ENCODE results near the gene PPP2R5C. TPM values are rescaled to one million over a fixed set of nuclear protein-coding genes. Genes with fewer than 3 reads are reported as not detected.
"Not testable (repeated sequence)": the region's sequence is repeated elsewhere in the genome, so short reads cannot be mapped to it uniquely, and the experiment has no call there.

The PPP2R5C gene
- total and polyA plus RNA-seq, 4 experiments from 2014 or later, result 273 to 620 (median 431) TPM

GRCh38 chr14:101719708-101720107, 41.8 kb upstream of the PPP2R5C start:
- Histone ChIP-seq H3K27me3 (ENCODE audit: insufficient read depth, low read length) (no peaks in the 10 kb centered on the region), H3K4me1 (ENCODE audit: insufficient read depth, low read length) (peaks cover 64% of the 10 kb centered on the region), H3K36me3 (ENCODE audit: insufficient read depth, low read length) (no peaks in the 10 kb centered on the region), H3K27ac (ENCODE audit: low read depth, low read length) (no peak overlapping the region), H3K4me3 (ENCODE audit: low read length in 2 of 2) (no peak overlapping the region), H3K9me3 (ENCODE audit: control insufficient read depth in 1 of 2, low read length in 2 of 2) (no peaks in the 10 kb centered on the region)
- H3K27me3 Mint-ChIP-seq, result no peaks in the 10 kb centered on the region
- H3K4me3 Mint-ChIP-seq, result peak overlapping the region in 1 of 8 donors; percentile 24
- H3K9me3 Mint-ChIP-seq, result no peaks in the 10 kb centered on the region
- CTCF ChIA-PET (ENCODE audit: partially characterized antibody), result interaction anchor here (1.3 to 2.1 kb wide), 5 partner anchors 11 to 89 kb away, joined by 4 to 9 read pairs (median 5); no protein-coding TSS in a partner anchor
- H3K4me1 Mint-ChIP-seq, result peaks cover 36 to 70% (median 50%) of the 10 kb centered on the region in 4 donors
- intact Hi-C loops (cut with micrococcal nuclease), result loop anchor here (5.0 kb wide), 1 partner anchor 368 kb away; the partner anchor contains the start of gene HSP90AA1
- DNase-seq, result no peak
- POLR2A ChIA-PET (ENCODE audit: partially characterized antibody), result interaction anchor here (0.5 to 5.1 kb wide), 6 partner anchors 11 to 125 kb away, joined by 3 to 103 read pairs (median 4); partner anchors contain the start of gene PPP2R5C
- H3K36me3 Mint-ChIP-seq, result no peaks in the 10 kb centered on the region
- H3K27ac Mint-ChIP-seq, result peak overlapping the region; percentile 61 to 92 (median 83)

- H3K27ac ChIP-seq (ENCODE audit: low read depth, low read length), result peak overlapping the region; percentile 84
- ChIA-PET POLR2A (ENCODE audit: partially characterized antibody) (interaction anchor here (0.9 to 5.1 kb wide), 14 partner anchors 10 to 596 kb away, joined by 3 to 103 read pairs (median 10); partner anchors contain the start of gene PPP2R5C), CTCF (ENCODE audit: partially characterized antibody) (interaction anchor here (1.0 to 3.1 kb wide), 7 partner anchors 10 to 375 kb away, joined by 3 to 28 read pairs (median 5); no protein-coding TSS in a partner anchor)
- no peaks in the 10 kb centered on the region for H3K27me3 ChIP-seq (ENCODE audit: insufficient read depth, low read length)
- Mint-ChIP-seq H3K9me3 (no peaks in the 10 kb centered on the region), H3K27me3 (no peaks in the 10 kb centered on the region), H3K27ac (peak overlapping the region; percentile 92 to 100 (median 97)), H3K36me3 (no peaks in the 10 kb centered on the region), H3K4me1 (peaks cover 35 to 67% (median 49%) of the 10 kb centered on the region in 4 donors), H3K4me3 (peak overlapping the region in 4 of 8 donors; percentile 20 to 77 (median 24))
- no peak for DNase-seq
- intact Hi-C loops (cut with micrococcal nuclease), result loop anchor here (5.0 kb wide), 1 partner anchor 366 kb away; the partner anchor contains the start of gene HSP90AA1
- peaks cover 59% of the 10 kb centered on the region for H3K4me1 ChIP-seq (ENCODE audit: insufficient read depth, low read length)
- H3K9me3 ChIP-seq (ENCODE audit: control insufficient read depth in 1 of 2, low read length in 2 of 2), result no peaks in the 10 kb centered on the region
- H3K4me3 ChIP-seq (ENCODE audit: low read length in 2 of 2), result no peak overlapping the region
- H3K36me3 ChIP-seq (ENCODE audit: insufficient read depth, low read length), result no peaks in the 10 kb centered on the region
These were observed 40.4 kb upstream of the PPP2R5C start for GRCh38 chr14:101721111-101721510.

GRCh38 chr14:101721951-101722661, 39.4 kb upstream of the PPP2R5C start:
- POLR2A ChIA-PET (ENCODE audit: partially characterized antibody), result interaction anchor here (0.7 to 5.1 kb wide), 24 partner anchors 9 to 1108 kb away, joined by 3 to 103 read pairs (median 5); partner anchors contain the start of gene PPP2R5C
- peak; percentile 90 to 93 (median 91) for DNase-seq
- Mint-ChIP-seq H3K27me3 (no peaks in the 10 kb centered on the region), H3K36me3 (no peaks in the 10 kb centered on the region), H3K9me3 (no peaks in the 10 kb centered on the region), H3K4me3 (peak overlapping the region; percentile 66 to 92 (median 82)), H3K4me1 (peaks cover 35 to 69% (median 46%) of the 10 kb centered on the region in 4 donors), H3K27ac (peak overlapping the region; percentile 92 to 100 (median 97))
- Histone ChIP-seq H3K4me3 (ENCODE audit: low read length in 2 of 2) (peak overlapping the region in 1 of 2 donors; percentile 55), H3K36me3 (ENCODE audit: insufficient read depth, low read length) (no peaks in the 10 kb centered on the region), H3K9me3 (ENCODE audit: control insufficient read depth in 1 of 2, low read length in 2 of 2) (no peaks in the 10 kb centered on the region), H3K4me1 (ENCODE audit: insufficient read depth, low read length) (peaks cover 61% of the 10 kb centered on the region), H3K27ac (ENCODE audit: low read depth, low read length) (peak overlapping the region; percentile 84), H3K27me3 (ENCODE audit: insufficient read depth, low read length) (no peaks in the 10 kb centered on the region)
- CTCF ChIA-PET (ENCODE audit: partially characterized antibody), result interaction anchor here (0.7 to 3.1 kb wide), 11 partner anchors 9 to 374 kb away, joined by 3 to 28 read pairs (median 4); no protein-coding TSS in a partner anchor
- intact Hi-C loops (cut with micrococcal nuclease), result loop anchor here (1.0 to 5.0 kb wide), 6 partner anchors 9 to 365 kb away; partner anchors contain the start of gene HSP90AA1

GRCh38 chr14:101723061-101723595, 38.4 kb upstream of the PPP2R5C start:
- H3K4me1 ChIP-seq (ENCODE audit: insufficient read depth, low read length), result peaks cover 55% of the 10 kb centered on the region
- CTCF ChIA-PET (ENCODE audit: partially characterized antibody), result interaction anchor here (0.9 to 3.1 kb wide), 5 partner anchors 8 to 48 kb away, joined by 3 to 28 read pairs (median 9); no protein-coding TSS in a partner anchor
- intact Hi-C loops (cut with micrococcal nuclease), result loop anchor here (5.0 kb wide), 1 partner anchor 364 kb away; the partner anchor contains the start of gene HSP90AA1

GRCh38 chr14:101725652-101726051, 35.9 kb upstream of the PPP2R5C start:
- H3K36me3 Mint-ChIP-seq; H3K4me3 Mint-ChIP-seq; H3K36me3 ChIP-seq (ENCODE audit: insufficient read depth, low read length); H3K27ac ChIP-seq (ENCODE audit: low read depth, low read length); H3K27me3 ChIP-seq (ENCODE audit: insufficient read depth, low read length); H3K9me3 ChIP-seq (ENCODE audit: control insufficient read depth in 1 of 2, low read length in 2 of 2); H3K27me3 Mint-ChIP-seq; H3K9me3 Mint-ChIP-seq; intact Hi-C loops (cut with micrococcal nuclease); H3K4me3 ChIP-seq (ENCODE audit: low read length in 2 of 2): not testable (repeated sequence)
- DNase-seq, result peak in 3 of 5 donors; percentile 29 to 38 (median 32)
- H3K27ac Mint-ChIP-seq, result peak overlapping the region in 6 of 7 donors; percentile 54 to 81 (median 62)
- peaks cover 39% of the 10 kb centered on the region for H3K4me1 ChIP-seq (ENCODE audit: insufficient read depth, low read length)
- CTCF ChIA-PET (ENCODE audit: partially characterized antibody), result interaction anchor here (0.8 kb wide), 1 partner anchor 53 kb away, joined by 3 read pairs; no protein-coding TSS in a partner anchor
- POLR2A ChIA-PET (ENCODE audit: partially characterized antibody), result interaction anchor here (0.8 to 1.0 kb wide), 3 partner anchors 15 to 99 kb away, joined by 3 to 5 read pairs (median 4); no protein-coding TSS in a partner anchor
- H3K4me1 Mint-ChIP-seq, result peaks cover 28 to 59% (median 40%) of the 10 kb centered on the region in 4 donors

More at GRCh38 chr14:101723061-101723595, 38.4 kb upstream of the PPP2R5C start:
- peak overlapping the region in 7 of 8 donors; percentile 37 to 75 (median 66) for H3K4me3 Mint-ChIP-seq
- POLR2A ChIA-PET (ENCODE audit: partially characterized antibody), result interaction anchor here (0.8 to 5.1 kb wide), 10 partner anchors 8 to 136 kb away, joined by 4 to 103 read pairs (median 35); partner anchors contain the start of gene PPP2R5C
- no peaks in the 10 kb centered on the region for H3K36me3 Mint-ChIP-seq
- Histone ChIP-seq H3K27me3 (ENCODE audit: insufficient read depth, low read length) (no peaks in the 10 kb centered on the region), H3K36me3 (ENCODE audit: insufficient read depth, low read length) (no peaks in the 10 kb centered on the region), H3K27ac (ENCODE audit: low read depth, low read length) (peak overlapping the region; percentile 84), H3K4me3 (ENCODE audit: low read length in 2 of 2) (no peak overlapping the region), H3K9me3 (ENCODE audit: control insufficient read depth in 1 of 2, low read length in 2 of 2) (no peaks in the 10 kb centered on the region)
- DNase-seq, result peak in 1 of 5 donors; percentile 22
- H3K27ac Mint-ChIP-seq, result peak overlapping the region; percentile 92 to 100 (median 97)
- H3K9me3 Mint-ChIP-seq, result no peaks in the 10 kb centered on the region
- peaks cover 32 to 68% (median 44%) of the 10 kb centered on the region in 4 donors for H3K4me1 Mint-ChIP-seq
- H3K27me3 Mint-ChIP-seq, result no peaks in the 10 kb centered on the region

GRCh38 chr14:101726295-101726953, 35.1 kb upstream of the PPP2R5C start:
- no peaks in the 10 kb centered on the region for H3K9me3 ChIP-seq (ENCODE audit: control insufficient read depth in 1 of 2, low read length in 2 of 2)
- intact Hi-C loops (cut with micrococcal nuclease), result no loop called here
- peaks cover 40% of the 10 kb centered on the region for H3K4me1 ChIP-seq (ENCODE audit: insufficient read depth, low read length)
- ChIA-PET CTCF (ENCODE audit: partially characterized antibody) (interaction anchor here (0.8 to 1.4 kb wide), 3 partner anchors 19 to 52 kb away, joined by 3 to 6 read pairs (median 3); no protein-coding TSS in a partner anchor), POLR2A (ENCODE audit: partially characterized antibody) (interaction anchor here (1.1 to 1.3 kb wide), 2 partner anchors 20 to 34 kb away, joined by 4 to 5 read pairs; no protein-coding TSS in a partner anchor)
- no peaks in the 10 kb centered on the region for H3K36me3 ChIP-seq (ENCODE audit: insufficient read depth, low read length)
- Mint-ChIP-seq H3K27ac (peak overlapping the region in 4 of 7 donors; percentile 28 to 70 (median 60)), H3K9me3 (peaks cover 0 to 1% (median 0%) of the 10 kb centered on the region in 8 donors), H3K4me3 (no peak overlapping the region), H3K27me3 (no peaks in the 10 kb centered on the region), H3K36me3 (no peaks in the 10 kb centered on the region), H3K4me1 (peaks cover 29 to 62% (median 41%) of the 10 kb centered on the region in 4 donors)
- no peak overlapping the region for H3K4me3 ChIP-seq (ENCODE audit: low read length in 2 of 2)
- H3K27me3 ChIP-seq (ENCODE audit: insufficient read depth, low read length), result no peaks in the 10 kb centered on the region
- H3K27ac ChIP-seq (ENCODE audit: low read depth, low read length), result no peak overlapping the region
- DNase-seq, result no peak
